ENCODE measurements around the gene DENND10. TPM values are rescaled to one million over a fixed set of nuclear protein-coding genes. Genes with fewer than 3 reads are reported as not detected.

Gene DENND10
- total and polyA plus RNA-seq, 2 experiments from 2014 or later, result 75.3 to 94.7 TPM

DNA sequence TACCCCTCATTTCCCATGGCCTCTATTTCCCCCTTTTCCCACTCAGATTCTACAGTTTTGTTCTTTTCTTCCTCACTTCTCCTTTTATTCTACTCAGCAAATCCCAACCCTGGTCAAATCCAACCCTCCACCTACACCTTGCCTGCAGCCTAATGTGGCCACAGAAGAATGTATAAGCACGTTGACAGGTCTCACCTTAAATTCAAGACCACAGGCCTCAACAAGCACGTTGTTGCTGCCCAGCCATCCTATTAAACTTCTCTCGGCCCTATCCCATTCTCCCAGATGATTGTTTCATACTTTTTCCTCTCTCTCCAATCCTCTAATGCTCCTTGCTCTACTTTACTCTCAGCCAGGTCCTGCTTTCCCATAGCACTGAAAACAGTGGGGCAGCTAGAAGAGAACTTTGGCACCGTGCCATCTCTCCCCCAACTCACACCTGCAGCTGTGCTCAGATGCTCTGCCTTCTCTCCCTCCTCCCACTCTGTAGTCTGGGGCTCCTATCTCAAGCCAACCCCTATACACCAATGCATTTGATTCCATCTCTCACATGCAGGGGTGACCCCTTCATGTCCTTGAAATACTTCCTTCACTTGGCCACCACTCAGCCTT is 16.5 kb upstream of the DENND10 start:
- Histone ChIP-seq H3K36me3 (replicated peaks; ENCODE audit: insufficient read depth, low read depth) (no peaks in the 10 kb centered on the region), H3K4me2 (no peak overlapping the region), H3K9me2 (replicated peaks; ENCODE audit: insufficient read depth) (no peaks in the 10 kb centered on the region), H3K27me3 (no peaks in the 10 kb centered on the region), H3K4me3 (no peak overlapping the region), H3K79me2 (no peaks in the 10 kb centered on the region), H2AFZ (no peak overlapping the region), H3K9me3 (ENCODE audit: low read depth) (no peaks in the 10 kb centered on the region), H3K27ac (no peak overlapping the region), H3K4me1 (ENCODE audit: insufficient read depth) (no peaks in the 10 kb centered on the region), H4K20me1 (ENCODE audit: insufficient read depth, poor library complexity, severe bottlenecking) (no peaks in the 10 kb centered on the region)
- TF ChIP-seq EZH2 (IDR thresholded peaks at IDR 0.05; ENCODE audit: borderline replicate concordance), result no peak
- no peak for TF ChIP-seq EZH2phosphoT487 (IDR thresholded peaks at IDR 0.05; ENCODE audit: low read depth, severe bottlenecking, unreplicated experiment)
- TF ChIP-seq, protein P1, sequence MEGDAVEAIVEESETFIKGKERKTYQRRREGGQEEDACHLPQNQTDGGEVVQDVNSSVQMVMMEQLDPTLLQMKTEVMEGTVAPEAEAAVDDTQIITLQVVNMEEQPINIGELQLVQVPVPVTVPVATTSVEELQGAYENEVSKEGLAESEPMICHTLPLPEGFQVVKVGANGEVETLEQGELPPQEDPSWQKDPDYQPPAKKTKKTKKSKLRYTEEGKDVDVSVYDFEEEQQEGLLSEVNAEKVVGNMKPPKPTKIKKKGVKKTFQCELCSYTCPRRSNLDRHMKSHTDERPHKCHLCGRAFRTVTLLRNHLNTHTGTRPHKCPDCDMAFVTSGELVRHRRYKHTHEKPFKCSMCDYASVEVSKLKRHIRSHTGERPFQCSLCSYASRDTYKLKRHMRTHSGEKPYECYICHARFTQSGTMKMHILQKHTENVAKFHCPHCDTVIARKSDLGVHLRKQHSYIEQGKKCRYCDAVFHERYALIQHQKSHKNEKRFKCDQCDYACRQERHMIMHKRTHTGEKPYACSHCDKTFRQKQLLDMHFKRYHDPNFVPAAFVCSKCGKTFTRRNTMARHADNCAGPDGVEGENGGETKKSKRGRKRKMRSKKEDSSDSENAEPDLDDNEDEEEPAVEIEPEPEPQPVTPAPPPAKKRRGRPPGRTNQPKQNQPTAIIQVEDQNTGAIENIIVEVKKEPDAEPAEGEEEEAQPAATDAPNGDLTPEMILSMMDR (IDR thresholded peaks at IDR 0.05; ENCODE audit: poor library complexity), result no peak
- WGBS (ENCODE audit: low lambda C conversion rate, missing lambda C conversion rate), result 68% methylated on average over 4 of the region's 4 CpGs
- no peak for DNase-seq (ENCODE audit: low spot score)

DNA sequence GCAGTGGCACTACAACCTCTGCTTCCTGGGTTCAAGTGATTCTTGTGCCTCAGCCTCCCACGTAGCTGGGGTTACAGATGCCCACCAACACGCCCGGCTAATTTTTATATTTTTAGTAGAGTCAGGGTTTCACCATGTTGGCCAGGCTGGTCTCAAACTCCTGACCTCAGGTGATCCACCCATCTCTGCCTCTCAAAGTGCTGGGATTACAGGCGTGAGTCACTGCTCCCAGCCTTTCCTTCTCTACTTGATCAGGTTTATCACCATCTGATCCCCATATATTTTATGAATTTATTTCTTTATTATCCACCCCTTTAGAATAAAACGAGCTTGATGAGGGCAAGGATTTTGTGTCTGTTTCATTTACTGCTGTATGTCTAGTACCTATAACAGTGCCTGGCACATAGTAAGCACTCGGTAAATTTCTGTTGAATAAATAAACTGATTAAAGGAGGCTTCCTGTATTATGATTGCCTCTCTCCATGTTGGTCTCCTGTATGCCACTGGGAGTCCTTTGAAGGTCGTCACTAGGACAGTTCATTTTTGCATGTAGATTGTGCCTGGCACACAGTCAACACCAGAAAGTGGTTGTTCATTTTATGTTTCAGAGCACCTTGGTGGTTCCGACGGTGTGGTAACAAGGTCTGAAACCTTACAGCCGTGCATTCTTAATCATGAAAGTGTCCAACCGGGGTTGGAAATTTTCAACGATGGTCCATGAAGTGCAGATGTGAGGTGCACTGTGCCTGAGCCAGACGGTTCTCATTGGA is 13.7 kb upstream of the DENND10 start:
- 91% methylated on average over 13 of the region's 13 CpGs for WGBS (ENCODE audit: low lambda C conversion rate, missing lambda C conversion rate)
- no peak overlapping the region for H3K4me2 ChIP-seq
- H4K20me1 ChIP-seq (ENCODE audit: insufficient read depth, poor library complexity, severe bottlenecking), result no peaks in the 10 kb centered on the region
- no peaks in the 10 kb centered on the region for H3K79me2 ChIP-seq
- no peaks in the 10 kb centered on the region for H3K36me3 ChIP-seq (replicated peaks; ENCODE audit: insufficient read depth, low read depth)
- H3K4me1 ChIP-seq (ENCODE audit: insufficient read depth), result no peaks in the 10 kb centered on the region
- no peak overlapping the region for H3K4me3 ChIP-seq
- TF ChIP-seq EZH2phosphoT487 (IDR thresholded peaks at IDR 0.05; ENCODE audit: low read depth, severe bottlenecking, unreplicated experiment) (no peak), EZH2 (IDR thresholded peaks at IDR 0.05; ENCODE audit: borderline replicate concordance) (no peak)
- TF ChIP-seq, protein P1 (IDR thresholded peaks at IDR 0.05; ENCODE audit: poor library complexity), result no peak
- H3K27ac ChIP-seq, result no peak overlapping the region
- no peaks in the 10 kb centered on the region for H3K9me2 ChIP-seq (replicated peaks; ENCODE audit: insufficient read depth)
- H3K27me3 ChIP-seq, result no peaks in the 10 kb centered on the region
- no peak overlapping the region for H2AFZ ChIP-seq
- DNase-seq (ENCODE audit: low spot score), result no peak
- no peaks in the 10 kb centered on the region for H3K9me3 ChIP-seq (ENCODE audit: low read depth)

DNA sequence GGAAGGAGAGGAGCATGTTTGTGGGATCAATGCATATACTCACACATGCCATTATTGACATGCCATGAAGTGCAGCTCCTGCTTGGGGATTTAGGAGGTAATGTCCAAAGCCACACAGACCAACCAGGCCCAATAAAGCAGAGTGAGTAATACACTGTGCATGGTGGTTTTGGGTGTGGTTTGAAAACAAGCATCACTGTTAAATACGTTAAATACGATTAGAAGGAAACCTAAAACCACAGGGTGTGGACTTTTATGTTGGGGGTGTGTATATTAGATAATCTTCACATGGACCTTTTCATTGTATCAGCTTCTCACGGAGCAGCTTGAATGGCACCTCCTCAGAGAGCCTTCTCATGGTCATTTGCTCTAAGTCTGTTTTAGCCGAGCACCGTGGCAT is 12.9 kb upstream of the DENND10 start:
- Histone ChIP-seq H4K20me1 (ENCODE audit: insufficient read depth, poor library complexity, severe bottlenecking) (no peaks in the 10 kb centered on the region), H3K27ac (no peak overlapping the region), H3K4me2 (no peak overlapping the region), H3K36me3 (replicated peaks; ENCODE audit: insufficient read depth, low read depth) (no peaks in the 10 kb centered on the region), H2AFZ (no peak overlapping the region), H3K4me1 (ENCODE audit: insufficient read depth) (no peaks in the 10 kb centered on the region), H3K9me3 (ENCODE audit: low read depth) (no peaks in the 10 kb centered on the region), H3K4me3 (no peak overlapping the region), H3K79me2 (no peaks in the 10 kb centered on the region), H3K27me3 (no peaks in the 10 kb centered on the region), H3K9me2 (replicated peaks; ENCODE audit: insufficient read depth) (no peaks in the 10 kb centered on the region)
- WGBS (ENCODE audit: low lambda C conversion rate, missing lambda C conversion rate), result 73% methylated on average over 5 of the region's 5 CpGs
- TF ChIP-seq EZH2phosphoT487 (IDR thresholded peaks at IDR 0.05; ENCODE audit: low read depth, severe bottlenecking, unreplicated experiment), result no peak
- no peak for TF ChIP-seq EZH2 (IDR thresholded peaks at IDR 0.05; ENCODE audit: borderline replicate concordance)
- TF ChIP-seq, protein P1 (IDR thresholded peaks at IDR 0.05; ENCODE audit: poor library complexity), result no peak
- no peak for DNase-seq (ENCODE audit: low spot score)

All from hepatocyte (in vitro differentiated cells).